HepG2 (cell line): ENCODE measurements around the gene GNG7. TPM values are rescaled to one million over a fixed set of nuclear protein-coding genes. Genes with fewer than 3 reads are reported as not detected.

Experiments used
- ARID3A ChIP-seq: IDR thresholded peaks from 2 replicates; pipeline ENCODE4 v1.6.1; 2012; ENCODE audit warnings: low read depth, low read length, improper control_type of control experiment
- HMG20A ChIP-seq: IDR thresholded peaks from 2 replicates; pipeline ENCODE4 v1.6.1; 2016; ENCODE audit warnings: borderline replicate concordance
- MAFG ChIP-seq: sonication (generic); formaldehyde crosslinking; IDR thresholded peaks from 2 replicates; pipeline ENCODE4 v1.5.1; 2020; ENCODE audit warnings: mild to moderate bottlenecking, missing genetic modification reagents
- MIER2 ChIP-seq: IDR thresholded peaks from 2 replicates; pipeline ENCODE4 v1.6.1; 2016; ENCODE audit warnings: missing biosample characterization, missing genetic modification reagents
- MIXL1 ChIP-seq: IDR thresholded peaks from 2 replicates; pipeline ENCODE4 v1.6.1; 2016
- MYPOP ChIP-seq: sonication (generic); formaldehyde crosslinking; IDR thresholded peaks from 2 replicates; pipeline ENCODE4 v1.8.1; 2023; ENCODE audit warnings: mild to moderate bottlenecking, moderate library complexity, missing genetic modification reagents
- PRMT3 ChIP-seq: sonication (generic); formaldehyde crosslinking; IDR thresholded peaks from 2 replicates; pipeline ENCODE4 v1.8.1; 2022; ENCODE audit warnings: low read depth, mild to moderate bottlenecking, moderate library complexity, missing genetic modification reagents, borderline replicate concordance
- PTBP1 ChIP-seq: fragments of 200-400 bp; formaldehyde crosslinking; IDR thresholded peaks from 2 replicates; pipeline ENCODE4 v1.6.1; 2018; ENCODE audit warnings: low read length, low read depth; ENCODE audit not compliant: poor library complexity, severe bottlenecking
- RAD21 ChIP-seq: fragments of 450-650 bp; formaldehyde crosslinking; IDR thresholded peaks from 2 replicates; pipeline ENCODE4 v1.5.0; 2020; ENCODE audit warnings: mild to moderate bottlenecking
- SETDB1 ChIP-seq: sonication (generic); formaldehyde crosslinking; IDR thresholded peaks from 2 replicates; pipeline ENCODE4 v1.5.1; 2020; ENCODE audit warnings: missing genetic modification reagents, mild to moderate bottlenecking, borderline replicate concordance
- TEAD3 ChIP-seq: optimal IDR thresholded peaks from 2 replicates; pipeline ENCODE3; 2016; ENCODE audit warnings: borderline replicate concordance
- USF2 ChIP-seq, 2 experiments: sonication (generic) in 1 of 2; formaldehyde crosslinking in 1 of 2; IDR thresholded peaks; 2 replicates each; pipeline versions ENCODE4 v1.5.1 to v1.6.1; 2011 to 2020; ENCODE audit warnings: borderline replicate concordance in 1 of 2, low read depth in 1 of 2, low read length in 1 of 2, mild to moderate bottlenecking in 1 of 2, missing genetic modification reagents in 1 of 2, moderate library complexity in 1 of 2
- ZFX ChIP-seq: sonication (generic); formaldehyde crosslinking; IDR thresholded peaks from 2 replicates; pipeline ENCODE4 v1.4.0; 2020; ENCODE audit warnings: mild to moderate bottlenecking, low read depth, missing genetic modification reagents, moderate library complexity
- ZKSCAN5 ChIP-seq: sonication (generic); formaldehyde crosslinking; IDR thresholded peaks from 2 replicates; pipeline ENCODE4 v1.5.1; 2020; ENCODE audit warnings: mild to moderate bottlenecking, missing genetic modification reagents
- ZNF260 ChIP-seq: sonication (generic); formaldehyde crosslinking; IDR thresholded peaks from 2 replicates; pipeline ENCODE4 v1.4.0; 2020; ENCODE audit warnings: missing genetic modification reagents, low read depth, mild to moderate bottlenecking, borderline replicate concordance
- ZNF556 ChIP-seq: sonication (generic); formaldehyde crosslinking; IDR thresholded peaks from 2 replicates; pipeline ENCODE4 v1.4.0; 2020; ENCODE audit warnings: mild to moderate bottlenecking, missing genetic modification reagents, borderline replicate concordance
- ZNF614 ChIP-seq: IDR thresholded peaks from 2 replicates; pipeline ENCODE4 v1.6.1; 2018; ENCODE audit warnings: missing biosample characterization, missing genetic modification reagents, inconsistent platforms, borderline replicate concordance
- ZNF615 ChIP-seq: sonication (generic); formaldehyde crosslinking; IDR thresholded peaks from 2 replicates; pipeline ENCODE4 v1.5.0; 2020; ENCODE audit warnings: mild to moderate bottlenecking, missing genetic modification reagents, borderline replicate concordance
- ZNF766 ChIP-seq: sonication (generic); formaldehyde crosslinking; IDR thresholded peaks from 2 replicates; pipeline ENCODE4 v1.5.0; 2020; ENCODE audit warnings: missing genetic modification reagents, borderline replicate concordance
- ZNF777 ChIP-seq: sonication (generic); formaldehyde crosslinking; IDR thresholded peaks from 2 replicates; pipeline ENCODE4 v1.4.0; 2020; ENCODE audit warnings: missing genetic modification reagents
- ZSCAN29 ChIP-seq: sonication (generic); formaldehyde crosslinking; conservative IDR thresholded peaks from 2 replicates; pipeline ENCODE4 v1.4.0; 2020; ENCODE audit warnings: mild to moderate bottlenecking, missing genetic modification reagents
- polyA plus RNA-seq, 8 experiments: library from polyadenylated mRNA; depleted of rRNA in 3 of 8; stranded (reverse) in 7 of 8; unstranded in 1 of 8; fragments of >200 nt; fragmentation: Illumina TruSeq in 4 of 8; extraction: Trizol in 4 of 8; gene quantifications; 2 replicates each; pipeline versions ENCODE4 v1.2.1 to v1.2.3, GENCODE V29; 2011 to 2016; ENCODE audit warnings: low read depth in 4 of 8, missing spikeins in 1 of 8, mixed read lengths in 1 of 8; ENCODE audit not compliant: insufficient read depth in 1 of 8
- total RNA-seq, 5 experiments: library from RNA; depleted of rRNA; stranded (reverse); fragments of >200 nt; fragmentation: Illumina TruSeq; extraction: Trizol; gene quantifications; 2 replicates each; pipeline ENCODE4 v1.2.3, GENCODE V29; 2016; ENCODE audit warnings: low read depth in 1 of 5
- TF ChIP-seq, protein P1 (sequence below): conservative IDR thresholded peaks from 2 replicates; pipeline ENCODE4 v1.6.1; 2018; ENCODE audit warnings: missing genetic modification reagents
- TF ChIP-seq, protein P2 (sequence below): sonication (generic); formaldehyde crosslinking; IDR thresholded peaks from 2 replicates; pipeline ENCODE4 v1.4.0; 2020; ENCODE audit warnings: missing genetic modification reagents

GNG7 gene
- total and polyA plus RNA-seq, 2 of the 13 experiments (the other 11 are each of a cell fraction or from before 2014, with no cell fraction given), result 1.4 to 3.3 TPM

GRCh38 chr19:2650515-2650914 lies 52.0 kb downstream of the GNG7 start (continued):
- TF ChIP-seq ARID3A (no peak), ZNF614 (CRISPR knock-in tag) (no peak), ZSCAN29 (no peak), USF2 (IDR thresholded peaks at IDR 0.05; ENCODE audit: low read depth, low read length) (no peak), USF2 (CRISPR knock-in tag; IDR thresholded peaks at IDR 0.05; ENCODE audit: borderline replicate concordance) (no peak), SETDB1 (CRISPR knock-in tag) (no peak), HMG20A (CRISPR knock-in tag) (peak; percentile 40; the same call in 1 of the 2 replicates), ZFX (peak; percentile 40; the same call in 1 of the 2 replicates), ZNF777 (CRISPR knock-in tag) (no peak), RAD21 (peak; percentile 59), ZKSCAN5 (CRISPR knock-in tag) (no peak), ZNF766 (CRISPR knock-in tag) (no peak), ZNF260 (CRISPR knock-in tag) (no peak), ZNF615 (CRISPR knock-in tag) (no peak), ZNF556 (0 out of 2 replicates have a peak, but pooled peaks have one; percentile 35), MAFG (CRISPR knock-in tag) (no peak), MIER2 (CRISPR knock-in tag) (peak; percentile 46; the same call in 1 of the 2 replicates), PRMT3 (no peak), MIXL1 (CRISPR knock-in tag) (no peak), MYPOP (CRISPR knock-in tag) (no peak), PTBP1 (no peak), TEAD3 (CRISPR knock-in tag) (peak; percentile 39)
- TF ChIP-seq, protein P1, sequence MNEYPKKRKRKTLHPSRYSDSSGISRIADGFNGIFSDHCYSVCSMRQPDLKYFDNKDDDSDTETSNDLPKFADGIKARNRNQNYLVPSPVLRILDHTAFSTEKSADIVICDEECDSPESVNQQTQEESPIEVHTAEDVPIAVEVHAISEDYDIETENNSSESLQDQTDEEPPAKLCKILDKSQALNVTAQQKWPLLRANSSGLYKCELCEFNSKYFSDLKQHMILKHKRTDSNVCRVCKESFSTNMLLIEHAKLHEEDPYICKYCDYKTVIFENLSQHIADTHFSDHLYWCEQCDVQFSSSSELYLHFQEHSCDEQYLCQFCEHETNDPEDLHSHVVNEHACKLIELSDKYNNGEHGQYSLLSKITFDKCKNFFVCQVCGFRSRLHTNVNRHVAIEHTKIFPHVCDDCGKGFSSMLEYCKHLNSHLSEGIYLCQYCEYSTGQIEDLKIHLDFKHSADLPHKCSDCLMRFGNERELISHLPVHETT (CRISPR knock-in tag), result no peak
- TF ChIP-seq, protein P2, sequence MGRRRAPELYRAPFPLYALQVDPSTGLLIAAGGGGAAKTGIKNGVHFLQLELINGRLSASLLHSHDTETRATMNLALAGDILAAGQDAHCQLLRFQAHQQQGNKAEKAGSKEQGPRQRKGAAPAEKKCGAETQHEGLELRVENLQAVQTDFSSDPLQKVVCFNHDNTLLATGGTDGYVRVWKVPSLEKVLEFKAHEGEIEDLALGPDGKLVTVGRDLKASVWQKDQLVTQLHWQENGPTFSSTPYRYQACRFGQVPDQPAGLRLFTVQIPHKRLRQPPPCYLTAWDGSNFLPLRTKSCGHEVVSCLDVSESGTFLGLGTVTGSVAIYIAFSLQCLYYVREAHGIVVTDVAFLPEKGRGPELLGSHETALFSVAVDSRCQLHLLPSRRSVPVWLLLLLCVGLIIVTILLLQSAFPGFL, result no peak
